NCI-H526 treated with DMSO at 0.1 percent for 48 hours (cell line): Measurements from ENCODE around the gene BANP.
"Not testable (repeated sequence)": the region's sequence is repeated elsewhere in the genome, so short reads cannot be mapped to it uniquely, and the experiment has no call there.

ENCODE experiments used
- DNase-seq: peaks from one replicate; lab custom pipeline; 2025; lab: John Stamatoyannopoulos, UW

BANP gene

GRCh38 chr16:87950765-87951551 is at the start of gene BANP:
Gene BANP, plus strand, starts transcription at chr16:87951434. Its CDS starts 23,682 bp downstream, at chr16:87975116.
- peak; percentile 89 for DNase-seq

GRCh38 chr16:87904963-87905362 is 46.3 kb upstream of the BANP start:
- not testable (repeated sequence) for DNase-seq

GRCh38 chr16:87905521-87905920 is 45.7 kb upstream of the BANP start:
- DNase-seq = not testable (repeated sequence)

GRCh38 chr16:87908101-87908500 is 43.1 kb upstream of the BANP start:
- not testable (repeated sequence) for DNase-seq

GRCh38 chr16:87909203-87909935 is 41.9 kb upstream of the BANP start:
- DNase-seq = peak; percentile 51

- not testable (repeated sequence) for DNase-seq
Observed at GRCh38 chr16:87911106-87911763, 40.0 kb upstream of the BANP start.

GRCh38 chr16:87912691-87913090 is 38.5 kb upstream of the BANP start:
- DNase-seq = not testable (repeated sequence)

GRCh38 chr16:87914021-87914725 is 37.1 kb upstream of the BANP start:
- DNase-seq = not testable (repeated sequence)

GRCh38 chr16:87914812-87915211 is 36.4 kb upstream of the BANP start:
- DNase-seq = no peak

GRCh38 chr16:87917503-87917902 is 33.7 kb upstream of the BANP start:
- DNase-seq = no peak

GRCh38 chr16:87918338-87918737 is 32.9 kb upstream of the BANP start:
- no peak for DNase-seq

- no peak for DNase-seq
Observed at GRCh38 chr16:87918866-87919680, 32.2 kb upstream of the BANP start.

- no peak for DNase-seq
Observed at GRCh38 chr16:87919681-87919994, 31.6 kb upstream of the BANP start.

GRCh38 chr16:87921236-87921773 is 29.9 kb upstream of the BANP start:
- no peak for DNase-seq

GRCh38 chr16:87922250-87922871 is 28.9 kb upstream of the BANP start:
- DNase-seq = no peak

GRCh38 chr16:87924041-87924810 is 27.0 kb upstream of the BANP start:
- DNase-seq = no peak

- DNase-seq = peak; percentile 63
Observed at GRCh38 chr16:87924811-87925670, 26.2 kb upstream of the BANP start.

- no peak for DNase-seq
Observed at GRCh38 chr16:87926246-87927194, 24.7 kb upstream of the BANP start.
